Activated naive CD8-positive, alpha-beta T cell treated with anti-CD3 and anti-CD28 coated beads, Interleukin-2, amount 10 ng/mL, durations not matched to agents 7 days and 5 days (primary cell): ENCODE results near the gene PLPP3. TPM values are rescaled to one million over a fixed set of nuclear protein-coding genes. Genes with fewer than 3 reads are reported as not detected.

Experiments used
- total RNA-seq, 2 experiments: library from RNA; stranded (reverse); gene quantifications; one replicate each; pipeline ENCODE4 v1.2.3, GENCODE V29; 2021

The PLPP3 gene
- total RNA-seq, 2 experiments from 2014 or later: 0.48 to 0.50 TPM

Other genes starting within 250 kb of the PLPP3 start
- gene PRKAA2, start 65.8 kb upstream of the PLPP3 start, total RNA-seq: not detected
- gene FYB2, start 239.8 kb upstream of the PLPP3 start, total RNA-seq: not detected